NT2/D1 (cell line): Measurements from ENCODE around the gene TTC16.

ENCODE experiments used
- YY1 ChIP-seq: IDR thresholded peaks from 2 replicates; pipeline ENCODE4 v1.6.1; 2011; ENCODE audit not compliant: insufficient read length, insufficient read depth
- ZNF274 ChIP-seq: IDR thresholded peaks from 2 replicates; pipeline ENCODE4 v1.6.1; 2011; ENCODE audit warnings: mild to moderate bottlenecking, low read depth, low read length

DNA sequence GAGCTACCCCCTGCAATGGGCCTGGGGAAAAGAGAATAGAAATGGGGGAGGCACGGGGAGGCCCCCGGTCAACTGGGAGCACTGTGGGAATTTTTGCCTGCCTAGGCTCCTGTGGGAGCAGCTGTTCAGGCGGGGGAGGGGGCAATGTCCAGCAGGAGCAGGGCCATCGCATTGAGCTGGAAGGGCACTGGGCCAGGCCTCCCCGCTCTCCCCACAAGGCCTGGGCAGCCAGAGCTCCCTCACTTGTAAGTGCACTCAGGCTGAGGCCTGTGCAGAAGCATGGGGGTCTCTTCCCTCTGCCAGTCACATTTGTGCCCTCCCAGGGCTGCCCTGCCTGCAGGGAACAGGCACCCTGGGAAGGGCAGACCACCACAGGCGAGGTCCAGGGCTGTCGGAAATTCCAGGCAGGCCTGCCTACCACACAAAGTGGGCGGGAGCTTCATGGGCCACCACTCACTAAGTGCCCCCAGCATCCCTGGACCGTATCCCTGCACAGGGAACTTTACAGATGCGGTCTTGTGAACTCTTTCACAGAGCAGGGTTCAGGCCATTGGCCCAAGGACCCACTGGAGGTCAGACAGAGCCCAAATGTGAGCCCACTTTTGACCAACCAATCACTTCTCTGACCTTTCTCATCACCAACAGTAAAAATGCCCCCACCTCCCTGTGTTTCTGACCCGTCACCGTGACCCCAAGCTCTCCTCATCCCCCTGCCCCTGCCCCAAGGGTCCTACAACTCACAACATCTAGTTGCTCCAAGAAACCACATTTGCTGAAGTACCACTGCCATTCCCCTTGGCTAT is 10.1 kb upstream of the TTC16 start:
- TF ChIP-seq YY1 (no peak), ZNF274 (no peak)
